Erythroblast (primary cell): ENCODE data around the gene CDH19.

ENCODE experiments used
- DNase-seq, 2 experiments: peaks; one replicate each; lab custom pipeline; 2025; lab: John Stamatoyannopoulos, UW
- GATA1 ChIP-seq: IDR thresholded peaks from 2 replicates; pipeline ENCODE4 v1.6.1; 2011; ENCODE audit warnings: low read depth, mild to moderate bottlenecking, control low read depth, low read length, moderate library complexity
- POLR2A ChIP-seq: IDR thresholded peaks from 2 replicates; pipeline ENCODE4 v1.6.1; 2011; ENCODE audit warnings: mild to moderate bottlenecking, low read length

Gene CDH19

GRCh38 chr18:66603941-66604627, at the start of gene CDH19:
CDH19 (minus strand) TSS chr18:66604090; CDS start chr18:66572204, 31,886 bp downstream.
- TF ChIP-seq GATA1 (no peak), POLR2A (no peak)

GRCh38 chr18:66647671-66648070, 43.8 kb upstream of the CDH19 start:
- no peak for DNase-seq
- TF ChIP-seq POLR2A: no peak

More at GRCh38 chr18:66603941-66604627, at the start of gene CDH19:
- DNase-seq: no peak

- no peak for TF ChIP-seq GATA1
- TF ChIP-seq POLR2A: no peak
- DNase-seq: no peak
Measured at GRCh38 chr18:66646609-66647008, 42.7 kb upstream of the CDH19 start.

- no peak for DNase-seq
- TF ChIP-seq POLR2A: no peak
- no peak for TF ChIP-seq GATA1
Measured at GRCh38 chr18:66645983-66646382, 42.1 kb upstream of the CDH19 start.

- TF ChIP-seq POLR2A: no peak
- no peak for TF ChIP-seq GATA1
- DNase-seq: no peak
Measured at GRCh38 chr18:66641056-66641455, 37.2 kb upstream of the CDH19 start.

GRCh38 chr18:66640431-66640830, 36.5 kb upstream of the CDH19 start:
- peak in 1 of 2 experiments; percentile 19 for DNase-seq
- TF ChIP-seq POLR2A (no peak), GATA1 (no peak)

GRCh38 chr18:66638856-66639629, 35.2 kb upstream of the CDH19 start:
- TF ChIP-seq POLR2A (no peak), GATA1 (no peak)
- DNase-seq: no peak

- no peak for TF ChIP-seq GATA1
- no peak for TF ChIP-seq POLR2A
- no peak for DNase-seq
Measured at GRCh38 chr18:66635342-66635741, 31.5 kb upstream of the CDH19 start.

GRCh38 chr18:66632756-66633155, 28.9 kb upstream of the CDH19 start:
- DNase-seq: no peak
- TF ChIP-seq POLR2A (no peak), GATA1 (no peak)

GRCh38 chr18:66630831-66631230, 26.9 kb upstream of the CDH19 start:
- DNase-seq: no peak
- TF ChIP-seq GATA1 (no peak), POLR2A (no peak)

- TF ChIP-seq GATA1 (no peak), POLR2A (no peak)
- no peak for DNase-seq
Measured at GRCh38 chr18:66623821-66624220, 19.9 kb upstream of the CDH19 start.

- DNase-seq: no peak
- TF ChIP-seq GATA1 (no peak), POLR2A (no peak)
Measured at GRCh38 chr18:66621816-66622576, 18.1 kb upstream of the CDH19 start.

GRCh38 chr18:66616523-66616983, 12.7 kb upstream of the CDH19 start:
- TF ChIP-seq GATA1 (no peak), POLR2A (no peak)
- DNase-seq: peak; percentile 11 to 15

- no peak for TF ChIP-seq POLR2A
- TF ChIP-seq GATA1: no peak
- no peak for DNase-seq
Measured at GRCh38 chr18:66615176-66615575, 11.3 kb upstream of the CDH19 start.
